Activated T-cell treated with anti-CD3 and anti-CD28 coated beads, Interleukin-2, amount 50 U/mL, for 24 hours (primary cell): ENCODE data around the gene TNFRSF1B.

Experiments
- DNase-seq: peaks from one replicate; pipeline ENCODE4 v3.0.0-alpha.2; 2020
- H3K27ac Mint-ChIP-seq: 2 replicates; pipeline ENCODE4 v1.8.0; 2020; ENCODE audit warnings: mild to moderate bottlenecking, mixed read lengths
- H3K27me3 Mint-ChIP-seq: 2 replicates; pipeline ENCODE4 v1.8.0; 2020; ENCODE audit warnings: mixed read lengths
- H3K36me3 Mint-ChIP-seq: 2 replicates; pipeline ENCODE4 v1.8.0; 2020; ENCODE audit warnings: low read depth, mixed read lengths
- H3K4me1 Mint-ChIP-seq: 2 replicates; pipeline ENCODE4 v1.8.0; 2020; ENCODE audit warnings: low read depth, mixed read lengths
- H3K4me3 Mint-ChIP-seq: 2 replicates; pipeline ENCODE4 v1.8.0; 2020; ENCODE audit warnings: mild to moderate bottlenecking, moderate library complexity, mixed read lengths
- H3K9me3 Mint-ChIP-seq: 2 replicates; pipeline ENCODE4 v1.8.0; 2020; ENCODE audit warnings: mixed read lengths

TNFRSF1B gene

DNA sequence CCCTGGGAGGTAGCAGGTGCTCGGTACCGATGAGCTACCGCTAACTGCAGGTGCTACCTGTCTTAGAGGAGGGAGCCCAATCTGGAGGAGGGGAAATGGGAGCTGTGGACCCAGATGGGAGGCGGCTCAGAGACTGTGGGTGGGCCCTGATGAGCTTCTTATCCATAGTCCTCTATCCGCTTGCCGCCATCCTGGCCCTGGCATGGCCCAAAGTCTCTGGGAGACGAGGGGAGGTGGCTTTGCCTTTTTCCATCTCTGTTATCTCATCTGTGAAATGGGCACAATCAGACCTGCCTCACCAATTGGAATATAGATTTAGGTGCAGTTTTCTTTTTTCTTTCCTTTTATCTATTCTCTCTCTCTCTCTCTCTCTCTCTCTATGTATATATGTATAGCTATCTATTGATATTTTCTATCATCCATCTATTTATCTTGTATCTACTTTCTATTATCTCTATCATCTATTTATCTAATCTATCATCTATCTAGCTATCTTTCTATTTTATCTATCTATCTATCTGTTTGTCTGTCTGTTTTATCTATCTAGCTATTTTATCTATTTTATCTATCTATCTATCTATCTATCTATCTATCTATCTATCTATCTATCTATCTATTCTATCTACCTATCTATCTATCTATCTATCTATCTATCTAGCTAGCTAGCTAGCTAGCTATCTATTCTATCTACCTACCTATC, 16.5 kb downstream of the TNFRSF1B start:
- no peak for DNase-seq
- no peaks in the 10 kb centered on the region for H3K9me3 Mint-ChIP-seq

DNA sequence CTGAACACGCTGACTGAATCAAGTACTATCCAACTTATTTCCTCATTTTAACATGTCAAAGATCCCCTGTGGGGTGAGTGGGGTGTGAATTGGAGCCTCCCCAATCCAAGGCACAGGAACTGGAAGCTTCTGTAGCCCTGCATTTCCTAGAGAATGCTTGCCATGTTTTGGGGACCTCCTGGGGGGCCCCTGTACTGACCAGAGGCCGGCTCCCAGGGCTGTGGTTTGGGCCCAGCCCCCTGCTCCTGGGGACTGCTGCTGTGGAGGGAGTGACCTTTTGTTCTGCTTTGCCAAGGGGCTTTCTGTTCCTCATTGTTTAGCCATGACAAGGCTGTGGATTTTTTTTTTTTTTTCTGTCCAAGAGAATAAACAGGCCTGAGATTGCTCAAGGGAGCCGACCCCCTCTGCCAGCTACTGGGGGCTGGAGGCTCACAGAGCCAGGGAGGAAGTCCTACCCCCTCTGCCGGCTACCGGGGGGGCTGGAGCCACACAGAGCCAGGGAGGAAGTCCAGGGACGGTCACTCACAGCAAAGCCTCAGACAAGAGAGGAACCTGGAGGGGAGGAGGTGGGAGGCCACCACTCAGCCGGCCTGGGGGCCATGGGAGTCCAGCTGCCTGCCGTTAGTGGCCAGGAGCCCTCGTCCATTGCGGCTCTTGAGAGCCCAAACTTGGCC, 17.4 kb downstream of the TNFRSF1B start:
- Mint-ChIP-seq H3K27ac (peak overlapping the region; percentile 82), H3K9me3 (no peaks in the 10 kb centered on the region), H3K4me3 (no peak overlapping the region), H3K27me3 (no peaks in the 10 kb centered on the region), H3K36me3 (peaks cover 88% of the 10 kb centered on the region), H3K4me1 (peaks cover 85% of the 10 kb centered on the region)
- DNase-seq, result no peak

More for the DNA sequence above, 16.5 kb downstream of the TNFRSF1B start:
- H3K4me3 Mint-ChIP-seq, result no peak overlapping the region
- peaks cover 88% of the 10 kb centered on the region for H3K36me3 Mint-ChIP-seq
- H3K27me3 Mint-ChIP-seq, result no peaks in the 10 kb centered on the region
- H3K4me1 Mint-ChIP-seq, result peaks cover 90% of the 10 kb centered on the region
- peak overlapping the region; percentile 82 for H3K27ac Mint-ChIP-seq

- H3K4me1 Mint-ChIP-seq, result peaks cover 84% of the 10 kb centered on the region
- H3K9me3 Mint-ChIP-seq, result no peaks in the 10 kb centered on the region
- no peak for DNase-seq
- peaks cover 89% of the 10 kb centered on the region for H3K36me3 Mint-ChIP-seq
- H3K27ac Mint-ChIP-seq, result peak overlapping the region; percentile 79
- no peaks in the 10 kb centered on the region for H3K27me3 Mint-ChIP-seq
- no peak overlapping the region for H3K4me3 Mint-ChIP-seq
Measured at GRCh38 chr1:12185036-12185917, 18.5 kb downstream of the TNFRSF1B start.

DNA sequence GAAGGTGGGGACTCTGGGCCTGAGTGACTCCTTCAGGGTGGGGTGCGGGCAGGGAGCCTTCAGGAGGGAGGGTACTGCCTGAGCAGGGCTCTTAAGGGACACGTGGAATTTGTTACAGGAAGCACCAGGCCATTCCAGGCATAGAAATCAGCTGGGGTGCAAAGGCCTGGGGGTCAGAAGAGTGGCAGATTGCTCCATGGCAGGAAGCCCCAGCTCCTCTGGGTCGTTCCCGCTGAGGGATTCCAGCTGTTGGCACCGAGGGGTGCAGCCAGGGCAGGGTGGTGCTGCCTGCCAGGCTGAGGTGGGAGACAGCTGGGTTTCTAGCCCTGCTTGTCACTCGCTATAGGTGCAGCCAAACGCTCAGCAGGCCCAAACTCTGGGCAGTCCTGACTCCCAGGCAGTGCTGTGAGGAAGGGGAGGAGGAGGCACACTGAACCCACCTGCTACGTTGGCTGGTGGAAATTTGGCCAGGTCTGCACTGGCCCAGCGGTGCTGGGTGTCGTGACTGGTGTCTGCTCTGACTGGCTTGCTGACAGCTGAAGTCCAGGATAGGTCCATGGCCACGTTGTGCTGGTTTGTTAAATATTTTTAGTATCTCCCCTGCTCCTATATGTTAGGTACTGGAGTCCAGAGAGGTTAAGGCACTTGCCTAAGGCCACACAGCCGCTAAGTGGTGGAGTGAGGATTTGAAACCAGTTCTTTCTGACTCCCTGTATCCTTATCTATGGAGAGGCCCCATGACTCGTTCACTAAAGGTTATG, 19.3 kb downstream of the TNFRSF1B start:
- H3K36me3 Mint-ChIP-seq, result peaks cover 90% of the 10 kb centered on the region
- DNase-seq, result no peak
- H3K27ac Mint-ChIP-seq, result peak overlapping the region; percentile 79
- no peaks in the 10 kb centered on the region for H3K9me3 Mint-ChIP-seq
- H3K4me3 Mint-ChIP-seq, result no peak overlapping the region
- no peaks in the 10 kb centered on the region for H3K27me3 Mint-ChIP-seq
- H3K4me1 Mint-ChIP-seq, result peaks cover 78% of the 10 kb centered on the region

- Mint-ChIP-seq H3K27ac (peak overlapping the region; percentile 69), H3K9me3 (no peaks in the 10 kb centered on the region), H3K27me3 (no peaks in the 10 kb centered on the region), H3K36me3 (peaks cover 90% of the 10 kb centered on the region), H3K4me1 (peaks cover 72% of the 10 kb centered on the region), H3K4me3 (no peak overlapping the region)
- no peak for DNase-seq
Measured at GRCh38 chr1:12186679-12186985, 19.8 kb downstream of the TNFRSF1B start.

DNA sequence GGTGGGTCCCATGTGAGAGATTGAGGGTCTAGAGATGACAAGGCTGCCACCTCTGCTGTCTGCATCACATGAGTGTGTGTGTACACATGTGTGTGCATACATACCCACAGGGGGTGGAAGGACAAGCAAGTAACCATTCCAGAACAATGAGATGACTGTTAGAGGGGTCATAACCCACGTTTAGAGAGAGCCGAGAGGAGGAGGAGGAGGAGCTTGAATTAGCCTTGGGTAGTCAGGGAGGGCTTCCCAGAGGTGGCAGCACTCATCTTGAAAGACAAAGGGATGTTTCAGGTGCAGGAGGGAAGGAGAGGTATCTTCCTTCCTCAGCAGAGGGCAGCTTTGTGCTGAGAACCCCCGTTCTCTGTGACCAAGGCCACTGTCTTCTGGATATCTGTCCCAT, 21.3 kb downstream of the TNFRSF1B start:
- no peak for DNase-seq
- Mint-ChIP-seq H3K9me3 (no peaks in the 10 kb centered on the region), H3K27me3 (no peaks in the 10 kb centered on the region), H3K4me3 (no peak overlapping the region), H3K27ac (peak overlapping the region; percentile 88), H3K36me3 (peaks cover 90% of the 10 kb centered on the region), H3K4me1 (peaks cover 64% of the 10 kb centered on the region)

GRCh38 chr1:12188657-12189327, 22.0 kb downstream of the TNFRSF1B start:
- peak overlapping the region; percentile 78 for H3K27ac Mint-ChIP-seq
- no peaks in the 10 kb centered on the region for H3K9me3 Mint-ChIP-seq
- H3K4me1 Mint-ChIP-seq, result peaks cover 61% of the 10 kb centered on the region
- DNase-seq, result no peak
- no peak overlapping the region for H3K4me3 Mint-ChIP-seq
- no peaks in the 10 kb centered on the region for H3K27me3 Mint-ChIP-seq
- H3K36me3 Mint-ChIP-seq, result peaks cover 94% of the 10 kb centered on the region

DNA sequence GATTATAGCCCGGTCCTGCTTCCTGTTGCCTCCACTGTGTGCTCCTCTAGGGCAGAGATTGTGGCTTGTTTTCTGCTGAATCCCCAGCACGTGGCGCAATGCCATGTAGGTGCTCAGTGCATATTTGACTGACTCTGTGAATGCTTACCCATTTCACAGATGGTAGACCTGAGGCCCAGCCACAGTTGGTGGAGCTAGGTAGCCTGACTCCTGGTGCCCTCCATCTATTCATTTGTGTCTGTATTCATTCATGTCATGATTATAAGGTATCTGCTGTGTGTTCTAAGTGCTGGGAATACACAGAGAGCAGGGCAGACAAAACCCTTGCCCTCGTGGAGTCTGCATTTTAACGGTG, 22.5 kb downstream of the TNFRSF1B start:
- DNase-seq, result no peak
- Mint-ChIP-seq H3K27me3 (no peaks in the 10 kb centered on the region), H3K27ac (peak overlapping the region; percentile 78), H3K4me1 (peaks cover 61% of the 10 kb centered on the region), H3K36me3 (peaks cover 94% of the 10 kb centered on the region), H3K9me3 (no peaks in the 10 kb centered on the region), H3K4me3 (no peak overlapping the region)

DNA sequence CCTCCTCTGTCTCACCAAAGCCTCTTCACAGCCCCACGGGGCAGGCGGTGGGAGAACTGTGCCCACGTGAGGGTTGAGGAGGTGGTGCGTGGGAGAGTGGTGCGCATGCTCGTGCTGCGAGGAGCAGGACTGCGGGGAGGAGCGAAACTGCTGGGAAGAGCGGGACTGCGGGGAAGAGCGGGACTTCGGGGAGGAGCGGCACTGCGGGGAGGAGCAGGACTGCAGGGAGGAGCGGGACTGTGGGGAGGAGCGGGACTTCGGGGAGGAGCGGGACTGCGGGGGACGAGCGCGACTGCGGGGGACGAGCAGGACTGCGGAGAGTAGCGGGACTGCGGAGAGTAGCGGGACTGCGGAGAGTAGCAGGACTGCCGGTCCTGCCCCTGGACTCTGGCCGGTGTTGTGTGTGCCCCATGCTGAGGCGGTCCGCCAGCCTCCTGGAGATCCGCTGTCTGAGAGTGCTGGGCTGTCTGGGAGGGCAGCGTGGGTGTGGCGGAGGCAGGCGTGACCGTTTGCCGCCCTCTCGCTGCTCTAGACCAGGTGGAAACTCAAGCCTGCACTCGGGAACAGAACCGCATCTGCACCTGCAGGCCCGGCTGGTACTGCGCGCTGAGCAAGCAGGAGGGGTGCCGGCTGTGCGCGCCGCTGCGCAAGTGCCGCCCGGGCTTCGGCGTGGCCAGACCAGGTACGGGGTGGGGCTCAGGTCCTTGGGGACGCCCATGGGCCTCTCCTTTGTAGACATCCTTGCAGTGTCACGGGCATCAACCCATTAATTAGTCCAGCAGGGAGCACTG, 24.6 kb downstream of the TNFRSF1B start:
- no peak for DNase-seq
- H3K36me3 Mint-ChIP-seq, result peaks cover 96% of the 10 kb centered on the region
- peaks cover 53% of the 10 kb centered on the region for H3K4me1 Mint-ChIP-seq
- H3K4me3 Mint-ChIP-seq, result no peak overlapping the region
- H3K9me3 Mint-ChIP-seq, result no peaks in the 10 kb centered on the region
- H3K27ac Mint-ChIP-seq, result peak overlapping the region; percentile 84
- no peaks in the 10 kb centered on the region for H3K27me3 Mint-ChIP-seq

GRCh38 chr1:12194666-12195216, 27.9 kb downstream of the TNFRSF1B start:
- Mint-ChIP-seq H3K36me3 (peaks cover 95% of the 10 kb centered on the region), H3K27me3 (no peaks in the 10 kb centered on the region), H3K9me3 (no peaks in the 10 kb centered on the region), H3K27ac (peak overlapping the region; percentile 45), H3K4me3 (no peak overlapping the region), H3K4me1 (peaks cover 50% of the 10 kb centered on the region)
- DNase-seq, result no peak

DNA sequence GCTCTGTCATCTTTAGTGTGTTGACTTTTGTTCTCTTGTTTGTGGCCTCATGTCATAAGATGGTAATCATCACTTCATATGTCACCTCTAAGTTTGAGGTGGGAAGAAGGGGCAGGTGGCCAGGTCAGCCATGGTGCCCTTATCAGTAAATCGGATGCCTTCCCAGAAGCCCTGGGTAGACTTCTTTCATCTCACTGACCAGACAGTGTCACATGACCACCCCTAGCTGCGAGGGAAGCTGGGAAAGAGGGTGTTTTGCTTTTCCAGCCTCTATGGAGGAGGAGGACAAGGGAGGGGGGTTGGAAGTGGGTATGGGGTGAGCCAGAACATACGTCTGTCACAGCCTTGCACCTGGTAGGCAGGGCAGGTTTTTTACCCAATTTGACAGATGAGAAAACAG, 28.6 kb downstream of the TNFRSF1B start:
- no peak for DNase-seq
- no peak overlapping the region for H3K4me3 Mint-ChIP-seq
- peaks cover 54% of the 10 kb centered on the region for H3K4me1 Mint-ChIP-seq
- H3K27ac Mint-ChIP-seq, result peak overlapping the region; percentile 45
- H3K9me3 Mint-ChIP-seq, result no peaks in the 10 kb centered on the region
- peaks cover 95% of the 10 kb centered on the region for H3K36me3 Mint-ChIP-seq
- H3K27me3 Mint-ChIP-seq, result no peaks in the 10 kb centered on the region

DNA sequence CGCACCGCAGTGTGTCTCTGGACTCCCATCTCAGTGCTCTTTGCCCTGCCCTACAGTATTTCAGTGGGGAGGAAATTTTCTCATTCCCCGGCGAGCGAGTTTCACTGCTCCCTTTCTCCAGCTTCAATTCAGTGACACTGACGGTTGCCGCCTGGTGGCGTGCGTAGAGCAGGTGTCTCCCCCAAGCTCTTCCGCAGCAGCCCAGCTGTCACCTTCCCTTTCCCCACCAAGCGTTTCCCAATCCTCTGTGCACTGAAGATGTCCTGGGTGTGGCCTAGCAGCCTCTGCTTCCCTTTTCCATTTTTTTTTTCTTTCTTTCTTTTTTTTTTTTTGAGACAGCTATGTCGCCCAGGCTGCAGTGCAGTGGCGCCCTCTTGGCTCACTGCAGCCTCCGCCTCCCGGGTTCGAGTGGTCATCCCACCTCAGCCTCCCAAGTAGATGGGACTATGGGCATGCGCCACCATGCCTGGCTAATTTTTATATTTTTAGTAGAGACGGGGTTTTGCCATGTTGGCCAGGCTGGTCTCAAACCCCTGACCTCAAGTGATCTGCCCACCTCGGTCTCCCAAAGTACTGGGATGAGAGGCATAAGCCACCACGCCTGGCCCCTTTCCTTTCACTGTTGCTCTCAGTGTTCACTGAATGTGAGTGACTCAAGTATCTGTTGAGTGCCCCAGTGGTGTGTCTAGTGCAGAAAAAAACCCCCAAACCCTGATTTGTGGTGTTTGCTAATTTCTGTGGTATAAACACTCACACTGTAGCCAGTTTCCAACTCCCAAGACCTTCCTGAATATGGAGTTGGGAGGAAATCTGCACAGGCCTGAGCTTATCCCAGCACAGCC, 30.1 kb downstream of the TNFRSF1B start:
- Mint-ChIP-seq H3K4me3 (no peak overlapping the region), H3K4me1 (peaks cover 63% of the 10 kb centered on the region), H3K36me3 (peaks cover 95% of the 10 kb centered on the region), H3K27ac (peak overlapping the region; percentile 68), H3K9me3 (no peaks in the 10 kb centered on the region), H3K27me3 (no peaks in the 10 kb centered on the region)
- no peak for DNase-seq
